Stimulated activated CD8-positive, alpha-beta memory T cell treated with anti-CD3 and anti-CD28 coated beads, Interleukin-4, amount 100 ng/mL, for 24 hours (primary cell): ENCODE data around the gene PRKD2.

Source experiments
- DNase-seq: peaks from one replicate; pipeline ENCODE4 v3.0.0-alpha.2; 2020; ENCODE audit warnings: low read depth

PRKD2 gene

GRCh38 chr19:46660551-46661019, 56.3 kb downstream of the PRKD2 start:
- DNase-seq = no peak

GRCh38 chr19:46660008-46660517, 56.9 kb downstream of the PRKD2 start:
- no peak for DNase-seq

- no peak for DNase-seq
These were observed 57.5 kb downstream of the PRKD2 start for GRCh38 chr19:46659151-46660007.

- DNase-seq = no peak
These were observed 60.4 kb downstream of the PRKD2 start for GRCh38 chr19:46656541-46656940.

- DNase-seq = no peak
These were observed 62.2 kb downstream of the PRKD2 start for GRCh38 chr19:46654621-46655152.

GRCh38 chr19:46650445-46650844, 66.5 kb downstream of the PRKD2 start:
- DNase-seq = no peak

GRCh38 chr19:46648961-46649960, 67.7 kb downstream of the PRKD2 start:
- no peak for DNase-seq

GRCh38 chr19:46648060-46648960, 68.6 kb downstream of the PRKD2 start:
- DNase-seq = no peak

GRCh38 chr19:46646402-46646801, 70.5 kb downstream of the PRKD2 start:
- no peak for DNase-seq

GRCh38 chr19:46644720-46645119, 72.2 kb downstream of the PRKD2 start:
- no peak for DNase-seq

- DNase-seq = no peak
These were observed 76.3 kb downstream of the PRKD2 start for GRCh38 chr19:46640656-46641055.

- DNase-seq = no peak
These were observed 77.3 kb downstream of the PRKD2 start for GRCh38 chr19:46639358-46640182.

- no peak for DNase-seq
These were observed 79.7 kb downstream of the PRKD2 start for GRCh38 chr19:46637224-46637623.

- no peak for DNase-seq
These were observed 80.8 kb downstream of the PRKD2 start, which contains the start of gene GNG8 for GRCh38 chr19:46635920-46636761. Gene GNG8 (minus strand): TSS chr19:46636202. CDS start chr19:46634682, 1,520 bp downstream.

GRCh38 chr19:46634656-46635218, 82.2 kb downstream of the PRKD2 start:
- DNase-seq = no peak

GRCh38 chr19:46634045-46634655, 82.8 kb downstream of the PRKD2 start:
- DNase-seq = peak; percentile 83

GRCh38 chr19:46633130-46633529, 83.8 kb downstream of the PRKD2 start:
- no peak for DNase-seq

GRCh38 chr19:46631481-46631880, 85.4 kb downstream of the PRKD2 start:
- DNase-seq = no peak
